Ascending aorta (tissue), 2 donors: Measurements from ENCODE around the gene RPS6KA2. TPM values are rescaled to one million over a fixed set of nuclear protein-coding genes. Genes with fewer than 3 reads are reported as not detected.
"Not testable (repeated sequence)": the region's sequence is repeated elsewhere in the genome, so short reads cannot be mapped to it uniquely, and the experiment has no call there.

Source experiments
- DNase-seq, 2 donors: peaks; one replicate each; pipeline ENCODE4 v3.0.0-alpha.2; 2019; ENCODE audit warnings: low spot score in 2 of 2
- H3K27ac ChIP-seq, 2 donors: fragments of 200-600 bp; sonication (generic); one replicate each; pipeline ENCODE4 v1.5.1; 2016 to 2017; ENCODE audit warnings: mild to moderate bottlenecking in 1 of 2
- H3K27me3 ChIP-seq: fragments of 200-600 bp; sonication (generic); one replicate; pipeline ENCODE4 v1.5.1; 2017
- H3K36me3 ChIP-seq, 2 donors: fragments of 200-600 bp; sonication (generic); one replicate each; pipeline ENCODE4 v1.5.1; 2016
- H3K4me1 ChIP-seq, 2 donors: fragments of 200-600 bp; sonication (generic); one replicate each; pipeline ENCODE4 v1.5.1; 2016 to 2017; ENCODE audit warnings: mild to moderate bottlenecking in 1 of 2
- H3K4me3 ChIP-seq, 2 donors: fragments of 200-600 bp; sonication (generic); one replicate each; pipeline ENCODE4 v1.5.1; 2016 to 2017; ENCODE audit warnings: mild to moderate bottlenecking in 1 of 2
- H3K9me3 ChIP-seq, 2 donors: fragments of 200-600 bp; sonication (generic); one replicate each; pipeline ENCODE4 v1.5.1; 2016
- CTCF ChIP-seq, 3 experiments: fragments of 200-600 bp in 2 of 3; fragments of 450-650 bp in 1 of 3; sonication (generic) in 2 of 3; IDR thresholded peaks; one replicate each; pipeline ENCODE4 v1.5.1; 2016 to 2019; ENCODE audit warnings: antibody characterized with exemption in 3 of 3, mild to moderate bottlenecking in 1 of 3, moderate library complexity in 1 of 3
- intact Hi-C: fragments of 100-400 bp; cut with DNase I; formaldehyde crosslinking; loops from one replicate; pipeline ENCODE4 v1.15.1; 2023
- total RNA-seq: library from RNA; depleted of rRNA; stranded (reverse); fragments of >200 nt; gene quantifications from one replicate; pipeline ENCODE4 v1.1.0, GENCODE V29; 2016

The RPS6KA2 gene
- total RNA-seq, 1 donor from 2014 or later: 196 TPM

GRCh38 chr6:166637812-166638572, 10.9 kb upstream of the RPS6KA2 start:
- intact Hi-C loops: no loop called here

GRCh38 chr6:166636934-166637333, 9.9 kb upstream of the RPS6KA2 start:
- H3K9me3 ChIP-seq: no peaks in the 10 kb centered on the region
- H3K27me3 ChIP-seq: no peaks in the 10 kb centered on the region
- no peaks in the 10 kb centered on the region for H3K36me3 ChIP-seq
- TF ChIP-seq CTCF (IDR thresholded peaks at IDR 0.05): no peak
- no peak overlapping the region for H3K27ac ChIP-seq
- peak in 1 of 2 donors; percentile 61 for DNase-seq
- H3K4me3 ChIP-seq: no peak overlapping the region
- intact Hi-C loops: no loop called here
- H3K4me1 ChIP-seq: no peaks in the 10 kb centered on the region

More at GRCh38 chr6:166637812-166638572, 10.9 kb upstream of the RPS6KA2 start:
- DNase-seq: peak in 1 of 2 donors; percentile 56
- Histone ChIP-seq H3K36me3 (no peaks in the 10 kb centered on the region), H3K27me3 (no peaks in the 10 kb centered on the region), H3K4me3 (no peak overlapping the region), H3K4me1 (no peaks in the 10 kb centered on the region), H3K27ac (no peak overlapping the region), H3K9me3 (no peaks in the 10 kb centered on the region)
- TF ChIP-seq CTCF (IDR thresholded peaks at IDR 0.05): no peak

- H3K27ac ChIP-seq: no peak overlapping the region
Observed at GRCh38 chr6:166636191-166636933, 9.3 kb upstream of the RPS6KA2 start.

GRCh38 chr6:166635013-166635970, 8.2 kb upstream of the RPS6KA2 start:
- no peaks in the 10 kb centered on the region for H3K27me3 ChIP-seq
- H3K4me1 ChIP-seq: no peaks in the 10 kb centered on the region
- TF ChIP-seq CTCF (IDR thresholded peaks at IDR 0.05): no peak
- no peak overlapping the region for H3K27ac ChIP-seq
- H3K4me3 ChIP-seq: no peak overlapping the region
- no peaks in the 10 kb centered on the region for H3K9me3 ChIP-seq
- H3K36me3 ChIP-seq: no peaks in the 10 kb centered on the region
- intact Hi-C loops: no loop called here
- DNase-seq: peak in 1 of 2 donors; percentile 50

More at GRCh38 chr6:166636191-166636933, 9.3 kb upstream of the RPS6KA2 start:
- DNase-seq: peak in 1 of 2 donors; percentile 45
- H3K27me3 ChIP-seq: no peaks in the 10 kb centered on the region
- no peaks in the 10 kb centered on the region for H3K9me3 ChIP-seq
- H3K4me1 ChIP-seq: no peaks in the 10 kb centered on the region
- no peak for TF ChIP-seq CTCF (IDR thresholded peaks at IDR 0.05)
- no peaks in the 10 kb centered on the region for H3K36me3 ChIP-seq
- intact Hi-C loops: no loop called here
- no peak overlapping the region for H3K4me3 ChIP-seq

GRCh38 chr6:166634581-166634980, 7.5 kb upstream of the RPS6KA2 start:
- H3K9me3 ChIP-seq, H3K36me3 ChIP-seq, H3K27me3 ChIP-seq, H3K27ac ChIP-seq, H3K4me1 ChIP-seq, intact Hi-C loops, H3K4me3 ChIP-seq: not testable (repeated sequence)
- DNase-seq: peak in 1 of 2 donors; percentile 33
